PFSK-1 (cell line): ENCODE results near the gene ARHGAP15.

Experiments used
- FOXP2 ChIP-seq: optimal IDR thresholded peaks from 2 replicates; pipeline ENCODE3; 2011; ENCODE audit warnings: borderline replicate concordance, control low read depth, inconsistent platforms; ENCODE audit not compliant: insufficient read depth; ENCODE audit errors: extremely low read length, extremely low read depth
- POLR2AphosphoS5 ChIP-seq: IDR thresholded peaks from 2 replicates; pipeline ENCODE4 v1.6.1; 2012; ENCODE audit warnings: low read depth, mild to moderate bottlenecking, control low read depth, low read length, moderate library complexity
- REST ChIP-seq, 2 experiments: IDR thresholded peaks; 2 replicates each; pipeline versions ENCODE4 v1.6.1 to v1.8.0; 2011 to 2012; ENCODE audit warnings: low read depth in 2 of 2, low read length in 2 of 2, control low read depth in 1 of 2, inconsistent platforms in 1 of 2, mild to moderate bottlenecking in 1 of 2, moderate library complexity in 1 of 2; ENCODE audit not compliant: insufficient read depth in 1 of 2
- SIN3A ChIP-seq: IDR thresholded peaks from 2 replicates; pipeline ENCODE4 v1.6.1; 2012; ENCODE audit warnings: mild to moderate bottlenecking, low read length, moderate library complexity, borderline replicate concordance; ENCODE audit not compliant: insufficient read depth
- TAF1 ChIP-seq: IDR thresholded peaks from 2 replicates; pipeline ENCODE4 v1.6.1; 2012; ENCODE audit warnings: low read length, control low read depth, borderline replicate concordance; ENCODE audit not compliant: insufficient read depth

Gene ARHGAP15

GRCh38 chr2:143262389-143262788, 133.2 kb downstream of the ARHGAP15 start:
- TF ChIP-seq TAF1 (no peak), REST (IDR thresholded peaks at IDR 0.05; ENCODE audit: insufficient read depth in 1 of 2, low read depth in 2 of 2, low read length in 2 of 2) (no peak), FOXP2 (no peak), POLR2AphosphoS5 (no peak), SIN3A (no peak)

- TF ChIP-seq REST (IDR thresholded peaks at IDR 0.05; ENCODE audit: insufficient read depth in 1 of 2, low read depth in 2 of 2, low read length in 2 of 2) (no peak), FOXP2 (no peak), SIN3A (no peak), TAF1 (no peak), POLR2AphosphoS5 (no peak)
Observed at GRCh38 chr2:143263066-143263625, 133.9 kb downstream of the ARHGAP15 start.

- TF ChIP-seq FOXP2 (no peak), POLR2AphosphoS5 (no peak), SIN3A (no peak)
Observed at GRCh38 chr2:143264851-143265250, 135.6 kb downstream of the ARHGAP15 start.

GRCh38 chr2:143279672-143280071, 150.5 kb downstream of the ARHGAP15 start:
- no peak for TF ChIP-seq REST (IDR thresholded peaks at IDR 0.05; ENCODE audit: insufficient read depth in 1 of 2, low read depth in 2 of 2, low read length in 2 of 2)
- TF ChIP-seq FOXP2, result no peak
- TF ChIP-seq POLR2AphosphoS5, result no peak
- no peak for TF ChIP-seq SIN3A
- no peak for TF ChIP-seq TAF1

- TF ChIP-seq SIN3A (no peak), FOXP2 (no peak), TAF1 (no peak), REST (IDR thresholded peaks at IDR 0.05; ENCODE audit: insufficient read depth in 1 of 2, low read depth in 2 of 2, low read length in 2 of 2) (no peak), POLR2AphosphoS5 (no peak)
Observed at GRCh38 chr2:143280097-143280757, 151.0 kb downstream of the ARHGAP15 start.
